ENCODE results near the gene AP4S1. TPM values are rescaled to one million over a fixed set of nuclear protein-coding genes. Genes with fewer than 3 reads are reported as not detected.
"Not testable (repeated sequence)": the region's sequence is repeated elsewhere in the genome, so short reads cannot be mapped to it uniquely, and the experiment has no call there.

The AP4S1 gene
- total RNA-seq, 2 donors from 2014 or later = 9.3 to 11.2 TPM

DNA sequence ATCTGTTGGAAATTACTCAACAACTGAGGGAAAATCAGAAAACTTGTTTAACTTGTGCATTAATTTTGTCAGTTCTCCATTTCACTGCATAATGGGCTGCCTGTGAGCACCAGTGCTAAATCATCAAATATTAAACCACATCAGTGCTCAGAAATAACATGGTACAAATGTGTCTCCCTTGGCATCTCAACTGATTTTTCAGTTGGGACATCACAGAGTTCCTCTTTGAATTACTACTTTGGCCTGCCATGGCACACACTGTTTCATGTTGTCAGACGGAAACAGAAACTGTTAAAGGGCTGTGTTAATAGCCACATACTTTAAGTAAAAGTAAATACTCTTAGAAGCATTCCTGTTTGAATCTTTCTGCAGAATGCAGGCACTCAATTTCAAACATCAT, 42.8 kb downstream of the AP4S1 start:
- intact Hi-C loops (cut with DNase I) = no loop called here
- DNase-seq (ENCODE audit: low spot score) = no peak

DNA sequence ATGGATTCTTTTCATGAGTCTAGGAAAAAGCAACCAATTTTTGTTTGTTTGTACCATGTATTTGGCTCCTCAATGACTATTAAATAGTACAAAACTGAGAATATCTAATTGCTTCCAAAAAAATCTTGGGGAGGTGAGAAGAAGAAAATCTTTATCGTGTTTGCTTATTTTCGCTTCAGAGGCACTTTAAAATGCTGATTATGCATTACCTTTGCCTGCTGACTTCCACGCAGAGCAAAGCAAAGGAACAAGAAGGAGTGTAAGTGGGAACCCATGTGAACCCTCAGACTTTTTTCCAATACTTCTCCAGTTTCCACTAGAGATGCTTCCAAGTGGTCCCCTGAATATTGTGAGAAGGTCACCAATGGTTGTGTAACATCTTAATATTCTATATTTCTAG, 43.9 kb downstream of the AP4S1 start:
- DNase-seq (ENCODE audit: low spot score) = no peak
- intact Hi-C loops (cut with DNase I) = no loop called here

DNA sequence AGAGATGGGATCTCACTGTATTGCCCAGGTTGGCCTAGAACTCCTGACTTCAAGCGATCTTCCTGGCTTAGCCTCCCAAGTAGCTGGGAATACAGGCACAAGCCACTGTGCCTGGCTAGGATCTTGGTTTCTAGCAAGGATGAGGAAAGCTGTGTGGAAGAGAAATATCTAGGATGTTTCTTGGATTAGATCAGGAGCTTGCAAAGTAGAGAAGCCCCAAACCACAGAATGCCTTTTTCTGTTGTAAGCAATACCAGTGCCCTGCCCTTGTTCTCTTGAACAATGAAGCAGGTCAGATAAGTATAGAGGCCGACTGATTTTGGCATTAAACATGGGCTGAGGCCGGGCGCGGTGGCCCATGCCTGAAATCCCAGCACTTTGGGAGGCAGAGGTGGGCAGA, 45.0 kb downstream of the AP4S1 start:
- DNase-seq (ENCODE audit: low spot score) = no peak
- intact Hi-C loops (cut with DNase I) = loop anchor here in 1 of 2 donors (10.0 kb wide), 1 partner anchor 46 kb away; the partner anchor contains the start of genes AP4S1 and STRN3

DNA sequence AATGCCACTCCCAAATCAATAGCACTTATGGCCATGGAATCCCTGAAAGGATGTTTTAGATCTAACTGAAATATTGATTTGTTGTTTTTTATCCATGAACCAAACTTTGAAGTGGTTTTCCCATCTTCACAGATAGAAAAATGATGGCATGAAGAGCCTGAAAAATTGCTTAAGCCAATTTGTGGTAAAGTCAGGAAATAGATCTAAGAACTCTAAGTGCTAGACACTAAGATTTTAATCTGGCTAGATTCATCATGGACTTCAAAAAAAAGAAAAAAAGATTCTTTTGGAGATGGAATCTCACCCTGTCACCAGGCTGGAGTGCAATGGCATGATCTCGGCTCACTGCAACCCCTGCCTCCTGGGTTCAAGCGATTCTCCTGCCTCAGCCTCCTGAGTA, 45.7 kb downstream of the AP4S1 start:
- intact Hi-C loops (cut with DNase I) = loop anchor here in 1 of 2 donors (10.0 kb wide), 1 partner anchor 46 kb away; the partner anchor contains the start of genes AP4S1 and STRN3
- no peak for DNase-seq (ENCODE audit: low spot score)

DNA sequence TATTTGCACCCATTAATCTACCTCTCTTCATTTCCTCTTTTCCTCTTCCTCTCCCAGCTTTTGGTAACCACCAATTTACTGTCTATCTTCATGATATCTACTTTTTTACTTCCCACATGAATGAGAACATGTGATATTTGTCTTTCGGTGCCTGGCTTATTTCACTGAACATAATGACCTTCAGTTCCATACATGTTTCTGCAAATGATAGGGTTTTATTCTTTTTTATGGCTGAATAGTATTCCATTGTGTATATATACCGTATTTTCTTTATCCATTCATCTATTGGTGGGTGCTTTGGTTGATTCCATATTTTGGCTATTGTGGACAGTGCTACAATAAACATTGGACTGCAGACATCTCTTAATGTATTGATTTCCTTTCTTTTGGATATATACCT, 49.7 kb downstream of the AP4S1 start:
- DNase-seq (ENCODE audit: low spot score) = no peak
- intact Hi-C loops (cut with DNase I) = loop anchor here in 1 of 2 donors (10.0 kb wide), 1 partner anchor 50 kb away; the partner anchor contains the start of genes AP4S1 and STRN3

DNA sequence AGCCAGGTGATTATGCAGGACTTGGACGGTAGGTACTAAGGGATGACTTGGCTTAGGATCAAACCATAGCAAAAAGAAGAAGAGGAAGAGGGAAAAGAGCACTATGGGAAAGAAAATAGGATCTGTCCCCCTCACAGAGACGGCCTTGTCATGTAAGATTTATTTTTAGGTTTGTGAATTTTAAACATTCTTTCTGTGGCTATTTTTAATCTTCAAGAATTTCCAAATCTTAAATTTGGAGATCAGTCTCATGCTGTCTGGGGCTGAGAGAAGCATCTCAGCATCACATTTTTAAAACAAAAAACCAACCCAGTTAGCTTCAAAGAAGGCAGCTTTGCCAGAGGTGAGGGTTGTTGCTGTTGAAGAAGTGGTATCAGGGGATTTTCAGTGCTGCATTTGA, 53.3 kb downstream of the AP4S1 start:
- no peak for DNase-seq (ENCODE audit: low spot score)
- intact Hi-C loops (cut with DNase I) = loop anchor here in 1 of 2 donors (10.0 kb wide), 1 partner anchor 54 kb away; the partner anchor contains the start of genes AP4S1 and STRN3

DNA sequence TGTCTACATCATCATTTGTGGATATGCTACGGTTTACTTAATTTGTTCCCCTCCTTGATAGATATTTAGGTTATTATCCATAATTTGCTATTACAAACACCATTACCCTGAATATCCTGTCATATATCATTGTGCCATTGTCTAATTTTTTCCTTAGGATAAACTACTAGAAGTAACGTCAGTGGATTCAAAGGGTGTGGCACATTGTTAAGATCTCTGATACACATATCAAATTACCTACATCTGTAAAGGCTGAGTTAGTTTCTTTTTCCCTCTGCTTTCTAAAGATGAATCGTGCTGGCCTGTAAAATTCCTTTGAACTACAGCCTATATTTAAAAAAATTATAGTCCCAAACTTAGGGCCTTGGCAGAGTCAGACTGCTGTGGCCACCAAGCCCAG, 54.6 kb downstream of the AP4S1 start:
- DNase-seq (ENCODE audit: low spot score) = no peak
- intact Hi-C loops (cut with DNase I) = loop anchor here (5.0 to 10.0 kb wide), 2 partner anchors 95 to 98 kb away; no protein-coding TSS in a partner anchor

DNA sequence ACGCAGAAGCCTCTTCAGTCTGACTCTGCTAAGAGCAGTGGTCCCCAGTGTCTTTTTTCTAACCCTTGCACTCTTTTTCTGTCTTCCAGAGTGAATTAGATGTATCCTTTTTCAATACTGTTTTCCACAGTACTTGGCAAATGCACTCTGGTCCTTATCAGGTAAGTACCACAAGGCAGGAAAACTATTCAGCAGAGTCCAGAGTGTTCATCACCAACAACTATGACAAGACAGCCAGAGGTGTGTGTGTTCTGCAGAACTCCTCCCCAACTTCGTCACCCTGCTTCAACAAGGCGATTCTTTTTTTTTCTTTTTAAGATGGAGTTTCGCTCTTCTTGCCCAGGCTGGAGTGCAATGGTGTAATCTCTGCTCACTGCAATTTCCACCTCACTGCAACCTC, 55.0 kb downstream of the AP4S1 start:
- no peak for DNase-seq (ENCODE audit: low spot score)
- intact Hi-C loops (cut with DNase I) = loop anchor here (5.0 to 10.0 kb wide), 2 partner anchors 96 to 98 kb away; no protein-coding TSS in a partner anchor

DNA sequence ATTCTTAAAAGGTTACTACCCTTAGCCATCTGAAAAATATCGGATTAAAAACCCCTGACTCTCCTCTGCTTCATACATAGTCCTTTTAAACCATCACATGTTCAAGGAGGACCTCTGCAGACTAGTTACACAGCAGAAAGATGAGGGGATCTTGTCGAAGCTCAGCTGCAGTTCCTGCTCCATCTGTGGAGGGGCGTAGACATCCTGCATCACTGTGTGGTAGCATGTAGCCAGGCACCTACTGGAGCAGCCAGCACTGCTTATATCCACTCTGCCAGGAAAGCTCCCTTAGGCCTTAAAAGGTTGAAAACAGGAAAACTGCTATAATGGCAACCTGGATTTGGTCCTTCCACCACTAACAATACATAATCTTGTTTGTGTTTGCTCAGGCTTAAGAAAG, 58.3 kb downstream of the AP4S1 start:
- no peak for DNase-seq (ENCODE audit: low spot score)

DNA sequence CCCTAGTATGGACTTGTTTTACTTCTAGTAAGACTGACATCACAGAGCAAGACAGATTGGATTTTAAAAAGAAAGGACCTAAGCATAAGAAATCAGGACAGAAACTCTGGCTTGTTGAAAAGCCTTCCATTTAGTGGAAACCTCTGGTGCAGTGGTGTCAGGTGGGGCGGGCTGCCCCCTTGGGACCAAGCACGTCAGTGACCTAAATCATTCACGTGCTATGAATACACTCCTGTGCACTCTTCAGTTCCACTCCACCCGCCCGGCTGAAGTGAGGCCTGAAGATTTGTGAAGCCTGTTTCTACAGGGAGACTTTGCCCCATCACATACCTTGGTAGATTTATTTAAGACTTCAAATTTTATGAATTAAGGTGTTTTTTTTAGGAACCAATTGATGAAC, 58.9 kb downstream of the AP4S1 start:
- no peak for DNase-seq (ENCODE audit: low spot score)
- intact Hi-C loops (cut with DNase I) = loop anchor here (5.0 to 10.0 kb wide), 2 partner anchors 100 to 102 kb away; no protein-coding TSS in a partner anchor

More for the DNA sequence above, 58.3 kb downstream of the AP4S1 start:
- intact Hi-C loops (cut with DNase I) = loop anchor here (5.0 to 10.0 kb wide), 2 partner anchors 99 to 101 kb away; no protein-coding TSS in a partner anchor

DNA sequence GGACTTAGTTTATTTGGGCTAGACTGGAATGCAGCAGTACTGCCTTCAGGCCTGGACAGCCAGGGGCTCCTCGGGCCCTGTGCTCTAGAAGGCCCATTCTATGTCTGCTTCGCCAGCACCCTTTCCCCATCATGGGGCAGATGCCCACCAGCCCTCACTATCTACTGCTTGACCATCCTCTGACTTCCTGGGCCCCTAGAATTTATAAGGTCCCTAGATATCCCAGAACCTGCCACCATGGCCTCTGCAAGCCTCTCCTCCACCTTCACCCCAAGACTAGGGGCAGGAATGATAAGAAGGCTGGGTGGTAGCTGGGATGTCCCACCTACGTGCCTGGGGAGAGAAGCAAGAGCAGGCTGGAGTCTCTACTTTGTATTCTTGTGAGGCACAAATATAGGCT, 59.6 kb downstream of the AP4S1 start:
- intact Hi-C loops (cut with DNase I) = loop anchor here in 1 of 2 donors (10.0 kb wide), 1 partner anchor 100 kb away; no protein-coding TSS in a partner anchor

DNA sequence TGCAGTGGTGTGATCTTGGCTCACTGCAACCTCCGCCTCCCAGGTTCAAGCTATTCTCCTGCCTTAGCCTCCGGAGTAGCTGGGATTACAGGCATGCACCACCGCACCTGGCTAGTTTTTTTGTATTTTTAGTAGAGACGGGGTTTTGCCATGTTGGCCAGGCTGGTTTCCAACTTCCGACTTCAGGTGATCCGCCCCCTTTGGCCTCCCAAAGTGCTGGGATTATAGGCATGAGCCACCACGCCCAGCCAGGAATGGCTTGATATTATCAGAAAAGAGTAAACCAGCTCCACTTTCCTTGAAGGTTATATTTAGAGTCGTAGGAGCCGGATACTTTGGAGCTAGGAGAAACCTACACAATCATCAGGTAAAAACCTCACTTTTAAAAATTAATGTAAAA, 61.0 kb downstream of the AP4S1 start:
- intact Hi-C loops (cut with DNase I) = loop anchor here in 1 of 2 donors (10.0 kb wide), 1 partner anchor 102 kb away; no protein-coding TSS in a partner anchor
- DNase-seq (ENCODE audit: low spot score) = not testable (repeated sequence)

More for the DNA sequence above, 59.6 kb downstream of the AP4S1 start:
- DNase-seq (ENCODE audit: low spot score) = no peak

DNA sequence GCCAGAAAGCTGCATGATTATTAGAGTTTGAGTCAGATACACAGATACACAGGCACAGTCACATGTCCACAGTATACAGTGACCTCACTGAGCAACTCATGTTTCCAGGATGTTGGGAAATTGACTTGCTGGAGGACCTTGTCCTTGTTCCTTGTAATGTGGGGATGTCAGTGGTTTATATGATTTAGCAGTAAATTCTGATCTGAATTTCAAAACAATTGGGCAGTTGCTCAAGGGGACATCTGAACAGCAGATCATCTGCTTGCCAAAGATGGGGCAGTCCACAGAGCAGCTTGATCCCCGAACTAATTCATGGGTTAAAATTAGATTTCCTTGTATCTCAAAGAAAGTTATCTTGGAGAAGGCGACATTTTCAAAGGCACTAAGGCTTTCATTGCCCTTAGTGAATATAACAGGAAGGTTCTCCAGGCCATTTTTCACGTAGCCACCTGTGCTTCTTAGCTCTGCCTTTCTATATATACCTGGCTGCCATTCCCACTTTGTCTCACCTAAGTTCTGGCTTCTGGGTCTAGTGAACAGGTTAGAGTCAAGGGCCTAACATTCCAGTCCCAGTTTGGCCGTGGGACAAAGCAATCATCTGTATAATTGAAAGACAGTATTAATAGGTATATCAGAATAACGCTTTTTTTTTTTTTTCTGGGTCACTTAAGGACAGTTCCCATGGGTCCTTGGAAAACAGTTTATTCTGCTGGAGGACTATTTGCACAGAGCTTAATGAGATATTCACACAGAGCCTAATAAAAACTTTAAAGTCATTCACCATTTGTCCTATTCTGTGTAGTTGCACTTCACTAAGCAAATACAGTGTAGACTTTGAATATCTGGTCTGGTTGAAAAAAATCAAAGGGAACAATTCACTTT, 65.7 kb downstream of the AP4S1 start:
- intact Hi-C loops (cut with DNase I) = no loop called here
- no peak for DNase-seq (ENCODE audit: low spot score)

DNA sequence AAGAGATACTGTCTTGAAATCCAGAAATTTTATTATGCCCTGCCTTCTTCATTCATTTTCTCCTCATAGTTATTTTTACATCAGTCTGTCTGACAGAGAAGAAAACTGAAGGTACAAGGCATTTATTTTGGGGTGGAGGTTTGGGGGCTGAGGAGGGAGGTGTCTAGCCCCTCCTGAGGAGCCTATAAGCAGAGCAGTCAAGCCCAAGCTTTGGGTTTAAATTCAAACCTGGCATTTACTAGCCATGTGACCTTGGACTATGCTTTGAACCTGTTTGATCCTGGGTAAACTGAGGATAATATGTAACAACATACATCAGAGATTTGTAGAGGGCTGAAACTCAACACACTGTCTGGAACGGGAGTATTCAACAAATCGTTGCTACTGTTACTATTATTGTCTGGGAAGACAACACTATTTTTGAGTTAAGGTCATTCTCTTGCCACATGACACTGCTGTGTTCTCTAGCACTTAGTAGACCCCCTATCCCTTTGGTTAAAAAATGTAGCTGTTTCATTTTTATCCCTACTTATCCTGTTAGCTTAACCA, 66.8 kb downstream of the AP4S1 start:
- intact Hi-C loops (cut with DNase I) = no loop called here
- no peak for DNase-seq (ENCODE audit: low spot score)

DNA sequence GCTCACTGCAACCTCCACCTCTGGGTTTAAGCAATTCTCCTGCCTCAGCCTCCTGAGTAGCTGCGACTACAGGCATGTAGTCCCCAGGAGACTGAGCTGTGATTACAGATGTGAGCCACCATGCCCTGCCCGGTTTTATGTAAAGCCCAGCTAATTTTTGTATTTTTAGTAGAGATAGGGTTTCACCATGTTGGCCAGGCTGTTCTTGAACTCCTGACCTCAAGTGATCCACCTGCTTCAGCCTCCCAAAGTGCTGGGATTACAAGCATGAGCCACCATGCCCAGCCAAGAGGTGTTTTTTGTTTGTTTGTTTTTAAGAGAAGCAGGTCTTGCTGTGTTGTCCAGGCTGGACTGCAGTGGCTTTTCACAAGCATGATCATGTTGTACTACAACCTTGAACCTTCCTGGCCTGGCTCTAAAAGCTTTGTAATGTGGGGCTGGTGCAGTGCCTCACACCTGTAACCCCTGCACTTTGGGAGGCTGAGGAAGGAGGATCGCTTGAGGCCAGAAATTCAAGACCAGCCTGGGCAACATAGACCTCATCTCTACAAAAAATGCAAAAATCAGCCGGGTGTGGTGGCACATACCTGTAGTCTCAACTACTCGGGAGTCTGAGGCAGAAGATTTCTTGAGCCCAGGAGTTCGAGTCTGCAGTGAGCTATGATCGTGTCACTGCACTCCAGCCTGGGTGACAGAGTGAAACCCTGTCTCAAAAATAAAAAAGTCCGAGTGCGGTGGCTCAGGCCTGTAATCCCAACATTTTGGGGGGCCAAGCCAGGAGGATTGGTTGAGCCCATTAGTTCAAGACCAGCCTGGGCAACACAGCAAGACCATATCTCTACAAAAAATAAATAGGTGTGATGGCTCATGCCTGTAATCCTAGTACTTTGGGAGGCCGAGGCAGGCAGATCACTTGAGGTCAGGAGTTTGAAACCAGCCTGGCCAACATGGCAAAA, 68.7 kb downstream of the AP4S1 start:
- intact Hi-C loops (cut with DNase I); DNase-seq (ENCODE audit: low spot score): not testable (repeated sequence)

DNA sequence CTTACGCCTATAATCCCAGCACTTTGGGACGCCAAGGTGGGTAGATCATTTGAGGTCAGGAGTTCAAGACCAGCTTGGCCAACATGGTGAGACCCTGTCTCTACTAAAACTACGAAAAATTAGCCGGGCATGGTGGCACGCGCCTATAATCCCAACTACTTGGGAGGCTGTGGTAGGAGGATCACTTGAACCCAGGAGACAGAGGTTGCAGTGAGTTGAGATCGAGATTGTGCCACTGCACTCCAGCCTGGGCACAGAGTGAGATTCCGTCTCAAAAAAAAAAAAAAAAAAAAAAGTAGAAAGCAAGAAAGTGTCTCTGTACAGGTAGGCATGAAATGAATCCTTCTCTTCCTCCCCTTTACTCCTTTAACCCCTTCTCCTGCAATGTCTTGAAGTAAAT, 70.4 kb downstream of the AP4S1 start:
- intact Hi-C loops (cut with DNase I); DNase-seq (ENCODE audit: low spot score): not testable (repeated sequence)

DNA sequence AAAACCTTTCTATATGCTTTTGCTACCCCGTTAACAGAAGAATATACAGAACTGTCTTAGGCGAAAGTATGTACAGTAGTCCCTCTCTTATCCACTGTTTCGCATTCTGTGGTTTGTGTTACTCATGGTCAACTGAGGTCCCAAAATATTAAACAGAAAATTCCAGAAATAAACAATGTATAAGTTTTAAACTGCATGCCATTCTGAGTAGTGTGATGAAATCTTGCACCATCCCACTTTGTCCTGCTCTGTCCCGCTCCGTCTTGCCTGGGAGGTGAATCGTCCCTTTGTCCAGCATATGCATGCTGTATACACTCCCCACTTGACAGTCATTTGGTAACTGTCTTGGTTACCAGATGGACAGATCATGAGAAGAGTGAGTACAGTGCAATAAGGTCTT, 70.8 kb downstream of the AP4S1 start:
- DNase-seq (ENCODE audit: low spot score) = no peak
- intact Hi-C loops (cut with DNase I) = no loop called here

DNA sequence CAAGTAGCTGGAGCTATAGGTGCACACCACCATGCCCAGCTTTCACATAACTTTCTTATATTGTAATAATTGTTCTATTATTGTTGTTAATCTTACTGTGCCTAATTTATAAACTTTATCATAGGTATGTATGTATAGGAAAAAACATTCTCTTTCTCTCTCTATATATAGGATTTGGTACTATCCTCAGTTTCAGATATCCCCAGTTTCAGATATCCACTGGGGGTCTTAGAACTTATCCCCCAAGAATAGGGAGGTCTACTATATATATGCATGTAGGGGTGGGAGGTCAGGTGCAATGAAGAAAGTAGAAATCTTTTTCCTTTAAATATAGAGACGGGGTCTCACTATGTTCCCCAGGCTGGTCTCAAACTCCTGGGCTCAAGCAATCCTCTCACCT, 71.6 kb downstream of the AP4S1 start:
- DNase-seq (ENCODE audit: low spot score) = no peak
- intact Hi-C loops (cut with DNase I) = no loop called here

DNA sequence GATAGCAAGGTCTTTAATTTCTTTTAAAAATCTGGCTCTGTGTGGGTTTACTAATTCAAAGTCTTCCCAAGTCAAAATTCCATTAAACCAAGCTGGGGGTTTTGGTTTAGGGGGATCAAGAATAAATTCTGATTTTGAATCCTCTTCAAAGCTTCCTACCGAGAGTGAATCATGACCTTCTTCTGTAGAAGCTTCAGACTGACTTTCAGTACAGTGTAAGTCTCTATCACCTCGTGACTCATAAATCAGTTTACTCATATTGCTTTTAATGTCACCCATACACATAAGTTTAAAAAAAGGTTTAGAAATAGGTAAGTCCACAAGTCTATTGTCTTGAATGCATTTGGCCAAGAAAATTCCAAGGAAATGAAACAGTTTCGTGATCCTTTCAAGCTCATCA, 81.3 kb downstream of the AP4S1 start:
- intact Hi-C loops (cut with DNase I) = loop anchor here in 1 of 2 donors (10.0 kb wide), 1 partner anchor 862 kb away; no protein-coding TSS in a partner anchor

More for the DNA sequence above, 81.3 kb downstream of the AP4S1 start:
- no peak for DNase-seq (ENCODE audit: low spot score)
